Lower leg skin (tissue), 4 donors: ENCODE measurements around the gene TAGLN3. TPM values are rescaled to one million over a fixed set of nuclear protein-coding genes. Genes with fewer than 3 reads are reported as not detected.
A peak's percentile ranks its signal among the peaks of the same experiment; 100 is the strongest.

Experiments
- DNase-seq, 2 donors: peaks; one replicate each; pipeline ENCODE4 v3.0.0-alpha.2; 2019; ENCODE audit warnings: low spot score in 2 of 2
- H3K4me3 ChIP-seq: fragments of 200-600 bp; sonication (generic); 2 replicates; pipeline ENCODE4 v1.5.1; 2017; ENCODE audit warnings: mild to moderate bottlenecking, low read depth; ENCODE audit not compliant: poor library complexity, severe bottlenecking
- POLR2A ChIP-seq, 2 donors: fragments of 450-650 bp; IDR thresholded peaks; one replicate each; pipeline ENCODE4 v1.6.1; 2016 to 2017; ENCODE audit warnings: antibody characterized with exemption in 2 of 2, mild to moderate bottlenecking in 1 of 2, moderate library complexity in 1 of 2
- WGBS, 2 donors: methylation state at CpG; one replicate each; pipeline ENCODE4 v1.1.5; 2018; 5-methylcytosine and 5-hydroxymethylcytosine counted together
- intact Hi-C: fragments of 100-400 bp; cut with DNase I; formaldehyde crosslinking; loops from one replicate; pipeline ENCODE4 v1.15.0; 2023; ENCODE audit warnings: low total_unique reads
- total RNA-seq, 4 donors: library from RNA; depleted of rRNA; stranded (reverse); fragments of >200 nt; gene quantifications; one replicate each; pipeline ENCODE4 v1.1.0, GENCODE V29; 2016
- TF ChIP-seq, protein P1 (sequence below), 3 donors: fragments of 450-650 bp; IDR thresholded peaks; one replicate each; pipeline ENCODE4 v1.5.1; 2016; ENCODE audit warnings: antibody characterized with exemption in 3 of 3, mild to moderate bottlenecking in 3 of 3, moderate library complexity in 2 of 3

The TAGLN3 gene
- total RNA-seq, 4 donors from 2014 or later = 0.37 to 0.68 TPM; not detected in 2

DNA sequence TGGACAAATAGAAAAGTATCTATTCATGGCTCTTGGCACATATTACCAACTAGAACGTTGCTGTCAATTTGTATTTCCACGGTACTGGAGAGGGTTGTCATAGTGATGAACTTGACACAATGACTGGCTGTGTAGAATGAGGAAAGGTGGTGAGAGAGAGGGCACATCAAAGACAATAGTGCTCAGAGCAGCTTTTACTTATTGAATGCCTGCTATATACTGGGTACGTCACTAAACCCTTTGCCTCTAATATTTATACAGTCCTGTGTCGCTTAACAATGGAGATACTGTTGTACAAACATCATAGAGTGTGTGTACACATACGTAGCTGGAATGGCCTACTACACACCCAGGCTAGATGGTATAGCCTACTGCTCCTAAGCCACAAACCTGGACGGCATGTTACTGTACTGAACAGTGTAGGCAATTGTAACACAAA, 44.1 kb downstream of the TAGLN3 start:
- TF ChIP-seq, protein P1, sequence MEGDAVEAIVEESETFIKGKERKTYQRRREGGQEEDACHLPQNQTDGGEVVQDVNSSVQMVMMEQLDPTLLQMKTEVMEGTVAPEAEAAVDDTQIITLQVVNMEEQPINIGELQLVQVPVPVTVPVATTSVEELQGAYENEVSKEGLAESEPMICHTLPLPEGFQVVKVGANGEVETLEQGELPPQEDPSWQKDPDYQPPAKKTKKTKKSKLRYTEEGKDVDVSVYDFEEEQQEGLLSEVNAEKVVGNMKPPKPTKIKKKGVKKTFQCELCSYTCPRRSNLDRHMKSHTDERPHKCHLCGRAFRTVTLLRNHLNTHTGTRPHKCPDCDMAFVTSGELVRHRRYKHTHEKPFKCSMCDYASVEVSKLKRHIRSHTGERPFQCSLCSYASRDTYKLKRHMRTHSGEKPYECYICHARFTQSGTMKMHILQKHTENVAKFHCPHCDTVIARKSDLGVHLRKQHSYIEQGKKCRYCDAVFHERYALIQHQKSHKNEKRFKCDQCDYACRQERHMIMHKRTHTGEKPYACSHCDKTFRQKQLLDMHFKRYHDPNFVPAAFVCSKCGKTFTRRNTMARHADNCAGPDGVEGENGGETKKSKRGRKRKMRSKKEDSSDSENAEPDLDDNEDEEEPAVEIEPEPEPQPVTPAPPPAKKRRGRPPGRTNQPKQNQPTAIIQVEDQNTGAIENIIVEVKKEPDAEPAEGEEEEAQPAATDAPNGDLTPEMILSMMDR (IDR thresholded peaks at IDR 0.05) = no peak
- no peak for TF ChIP-seq POLR2A (IDR thresholded peaks at IDR 0.05)
- H3K4me3 ChIP-seq = no peak overlapping the region
- 51 to 53% methylated on average over 6 of the region's 6 CpGs for WGBS, 2 donors
- no peak for DNase-seq
- intact Hi-C loops = loop anchor here (5.0 kb wide), 1 partner anchor 284 kb away; no protein-coding TSS in a partner anchor

DNA sequence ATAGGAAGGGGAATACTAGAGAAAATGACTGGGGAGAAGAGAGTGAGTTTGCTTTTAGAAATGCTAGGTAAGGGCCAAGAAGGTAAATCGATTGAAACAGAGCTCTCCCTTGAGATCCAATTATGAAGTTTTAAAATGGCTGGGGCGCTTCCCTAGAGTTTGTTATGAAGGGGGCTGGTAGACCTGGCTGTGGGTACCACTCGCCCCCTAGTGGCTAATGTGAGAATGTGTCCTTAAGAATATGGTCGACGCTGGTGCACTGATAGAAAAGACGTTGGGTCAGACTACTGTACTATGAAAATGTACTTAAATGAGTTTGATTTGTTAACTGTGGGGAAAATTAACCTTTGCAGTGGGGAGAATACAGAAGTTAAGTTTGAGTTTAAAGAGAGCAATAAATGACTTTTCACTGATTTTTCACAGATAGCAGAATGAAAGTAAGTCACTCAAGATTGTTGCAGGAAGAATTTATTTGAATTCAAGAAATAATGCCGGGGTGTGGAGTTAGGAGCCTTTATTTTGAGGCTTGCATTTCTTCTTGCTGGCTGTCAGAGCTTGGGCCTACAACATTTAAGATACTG, 45.0 kb downstream of the TAGLN3 start:
- TF ChIP-seq, protein P1 (IDR thresholded peaks at IDR 0.05) = peak in 1 of 3 donors; percentile 43
- no peak for TF ChIP-seq POLR2A (IDR thresholded peaks at IDR 0.05)
- no peak overlapping the region for H3K4me3 ChIP-seq
- intact Hi-C loops = loop anchor here (5.0 kb wide), 1 partner anchor 284 kb away; no protein-coding TSS in a partner anchor
- DNase-seq = no peak
- whole genome bisulfite sequencing, 2 donors = 7 to 11% methylated on average over 7 of the region's 7 CpGs

DNA sequence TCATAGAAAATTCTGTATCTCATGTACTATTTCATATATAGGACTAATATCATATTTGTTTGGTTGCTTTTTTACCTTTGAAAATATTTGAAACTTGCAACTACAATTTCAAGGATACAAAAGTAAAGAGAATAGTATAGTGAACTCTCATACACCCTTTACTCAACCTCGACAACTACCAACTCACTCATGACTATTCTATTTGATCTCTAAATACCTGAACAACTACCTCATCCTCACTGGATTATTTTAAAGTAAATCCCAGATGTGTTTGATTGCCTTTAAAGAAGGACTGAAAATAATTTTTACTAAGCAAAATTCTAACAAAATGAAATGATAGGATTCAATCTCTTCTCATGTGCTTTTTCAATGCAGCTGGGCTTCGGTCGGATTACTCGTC, 47.9 kb downstream of the TAGLN3 start:
- no peak overlapping the region for H3K4me3 ChIP-seq
- DNase-seq = no peak
- intact Hi-C loops = no loop called here
- no peak for TF ChIP-seq POLR2A (IDR thresholded peaks at IDR 0.05)
- TF ChIP-seq, protein P1 (IDR thresholded peaks at IDR 0.05) = no peak
- WGBS, 2 donors = 56 to 65% methylated on average over 4 of the region's 4 CpGs

DNA sequence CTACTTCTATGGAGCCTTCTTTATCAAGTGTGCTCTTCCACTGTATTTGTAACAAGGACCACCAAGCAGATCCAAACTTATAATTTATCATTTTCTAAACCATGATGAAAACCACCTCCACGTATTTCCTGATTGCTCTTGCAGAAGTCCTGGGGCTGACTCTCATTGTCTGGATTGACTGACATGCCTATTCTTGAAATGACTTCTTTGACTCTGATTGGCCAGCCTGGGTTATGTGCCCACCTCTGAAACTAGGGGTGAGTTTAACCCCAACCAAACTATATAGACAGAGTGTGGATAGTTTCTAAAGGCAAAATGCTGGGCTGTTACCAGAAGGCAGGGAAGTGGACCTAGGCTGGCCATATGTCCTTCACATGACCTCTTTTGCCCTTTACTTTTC, 48.5 kb downstream of the TAGLN3 start:
- no peak overlapping the region for H3K4me3 ChIP-seq
- intact Hi-C loops = no loop called here
- WGBS, 2 donors = 69 to 81% methylated on average over 1 of the region's 1 CpG
- no peak for TF ChIP-seq POLR2A (IDR thresholded peaks at IDR 0.05)
- TF ChIP-seq, protein P1 (IDR thresholded peaks at IDR 0.05) = no peak
- DNase-seq = no peak

DNA sequence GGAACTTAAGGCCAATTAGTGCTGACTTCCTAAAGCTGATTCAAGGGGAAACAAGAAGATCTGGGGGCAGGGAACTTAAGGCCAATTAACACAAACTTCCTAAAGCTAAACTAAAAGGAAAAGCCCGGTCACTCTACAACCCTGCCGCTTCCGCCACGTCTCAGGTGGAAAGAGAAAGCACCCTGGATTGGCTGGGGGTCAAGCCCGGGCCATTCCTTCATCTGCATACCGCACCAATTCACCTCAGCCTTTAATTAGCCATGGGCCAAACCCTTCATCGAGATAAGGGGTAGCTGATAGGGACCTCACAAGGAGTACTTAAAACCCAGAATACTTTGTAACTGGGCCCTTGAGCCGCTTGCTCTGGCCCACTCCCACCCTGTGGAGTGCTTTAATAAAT, 50.2 kb downstream of the TAGLN3 start:
- WGBS, 2 donors = 75 to 79% methylated on average over 8 of the region's 8 CpGs
- H3K4me3 ChIP-seq = no peak overlapping the region

DNA sequence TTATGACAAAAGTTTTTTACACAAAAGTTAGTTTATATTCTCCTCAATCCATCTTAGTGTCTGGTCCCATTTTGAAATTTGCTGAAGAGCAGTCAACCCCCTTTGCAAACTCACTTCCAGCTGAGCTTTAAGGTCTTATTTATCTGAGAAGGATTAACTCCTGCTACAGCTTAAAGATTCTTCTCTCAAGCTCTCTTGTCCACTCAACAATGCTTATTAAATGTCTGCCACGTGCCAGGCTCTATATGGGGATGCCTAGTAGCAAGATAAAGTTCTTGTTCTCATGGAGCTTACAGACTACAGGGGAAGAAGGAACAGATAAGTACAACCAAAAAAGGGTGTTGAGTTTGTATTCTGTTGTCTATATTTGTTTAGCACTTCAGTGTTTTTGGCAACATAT, 54.5 kb downstream of the TAGLN3 start:
- no peak overlapping the region for H3K4me3 ChIP-seq
- no peak for DNase-seq
- 52 to 67% methylated on average over 1 of the region's 1 CpG for WGBS, 2 donors
- intact Hi-C loops = no loop called here
- TF ChIP-seq POLR2A (IDR thresholded peaks at IDR 0.05) = no peak
- TF ChIP-seq, protein P1 (IDR thresholded peaks at IDR 0.05) = no peak

More for the DNA sequence above, 50.2 kb downstream of the TAGLN3 start:
- no peak for DNase-seq
- intact Hi-C loops = no loop called here
- TF ChIP-seq POLR2A (IDR thresholded peaks at IDR 0.05) = no peak
